A673 (cell line): ENCODE results near the gene ACCS. TPM values are rescaled to one million over a fixed set of nuclear protein-coding genes. Genes with fewer than 3 reads are reported as not detected.
A peak's percentile ranks its signal among the peaks of the same experiment; 100 is the strongest.

ENCODE experiments used
- BruUV-seq: library from RNA; stranded (reverse); fragments of 400-500 nt; replicated peaks from 2 replicates; lab custom pipeline; 2021; lab: Mats Ljungman, UMichigan
- CTCF ChIA-PET: fragments of 300-600 bp; sonication (Branson Sonifier 250); formaldehyde crosslinking; loops from one replicate; lab custom pipeline; 2022; ENCODE audit warnings: antibody characterized with exemption; lab: Charles Lee
- POLR2A ChIA-PET: fragments of 300-600 bp; sonication (Branson Sonifier 250); formaldehyde crosslinking; loops from one replicate; lab custom pipeline; 2022; ENCODE audit warnings: antibody characterized with exemption; ENCODE audit not compliant: low non-redundant PET; lab: Charles Lee
- DNase-seq: peaks from one replicate; pipeline ENCODE4 v3.0.0-alpha.2; 2015; ENCODE audit warnings: low spot score
- H3K27ac ChIP-seq: fragments of 200-600 bp; sonication (generic); 2 replicates; pipeline ENCODE4 v1.5.1; 2016; ENCODE audit warnings: mixed run types, low read depth, mild to moderate bottlenecking, mixed read lengths, antibody characterized with exemption, low read length; ENCODE audit not compliant: poor library complexity, severe bottlenecking
- H3K27me3 ChIP-seq: fragments of 200-600 bp; sonication (generic); replicated peaks from 2 replicates; pipeline ENCODE4 v1.6.1; 2017; ENCODE audit warnings: mixed run types, low read depth, mild to moderate bottlenecking, mixed read lengths, antibody characterized with exemption, low read length; ENCODE audit not compliant: insufficient read depth, poor library complexity
- H3K36me3 ChIP-seq: fragments of 200-600 bp; sonication (generic); 2 replicates; pipeline ENCODE4 v1.6.1; 2016; ENCODE audit warnings: mixed run types, mild to moderate bottlenecking, mixed read lengths, antibody characterized with exemption, low read length; ENCODE audit not compliant: insufficient read depth, poor library complexity, severe bottlenecking
- H3K4me1 ChIP-seq: fragments of 200-600 bp; sonication (generic); 2 replicates; pipeline ENCODE4 v1.6.1; 2017; ENCODE audit warnings: mixed run types, mild to moderate bottlenecking, mixed read lengths, antibody characterized with exemption, low read length; ENCODE audit not compliant: insufficient read depth, poor library complexity, severe bottlenecking
- H3K4me3 ChIP-seq: fragments of 200-600 bp; sonication (generic); 2 replicates; pipeline ENCODE4 v1.5.1; 2016; ENCODE audit warnings: low read depth, mixed run types, mild to moderate bottlenecking, mixed read lengths, low read length; ENCODE audit not compliant: poor library complexity, severe bottlenecking
- H3K9me3 ChIP-seq: fragments of 200-600 bp; sonication (generic); 2 replicates; pipeline ENCODE4 v1.6.1; 2016; ENCODE audit warnings: mixed run types, low read depth, mild to moderate bottlenecking, mixed read lengths, antibody characterized with exemption, low read length; ENCODE audit not compliant: poor library complexity, severe bottlenecking
- EZH2 ChIP-seq: fragments of 200-600 bp; sonication (generic); IDR thresholded peaks from 2 replicates; pipeline ENCODE4 v1.6.1; 2017; ENCODE audit warnings: borderline replicate concordance, low read depth, mild to moderate bottlenecking, mixed read lengths, antibody characterized with exemption, low read length; ENCODE audit not compliant: poor library complexity, severe bottlenecking
- intact Hi-C: fragments of 100-400 bp; cut with micrococcal nuclease; formaldehyde crosslinking; loops from one replicate; pipeline ENCODE4 v1.10.0; 2022; ENCODE audit not compliant: unreplicated experiment
- total RNA-seq: library from RNA; stranded (reverse); gene quantifications from 2 replicates; pipeline ENCODE4 v1.2.3, GENCODE V29; 2021
- TF ChIP-seq, protein P1 (sequence below): fragments of 300-800, 200-600 bp; sonication (generic); conservative IDR thresholded peaks from 2 replicates; pipeline ENCODE4 v1.5.1; 2017; ENCODE audit warnings: low read depth, mild to moderate bottlenecking, antibody characterized with exemption, low read length, moderate library complexity, mixed read lengths

Gene ACCS
- total RNA-seq, 1 experiment from 2014 or later = 28.4 TPM

DNA sequence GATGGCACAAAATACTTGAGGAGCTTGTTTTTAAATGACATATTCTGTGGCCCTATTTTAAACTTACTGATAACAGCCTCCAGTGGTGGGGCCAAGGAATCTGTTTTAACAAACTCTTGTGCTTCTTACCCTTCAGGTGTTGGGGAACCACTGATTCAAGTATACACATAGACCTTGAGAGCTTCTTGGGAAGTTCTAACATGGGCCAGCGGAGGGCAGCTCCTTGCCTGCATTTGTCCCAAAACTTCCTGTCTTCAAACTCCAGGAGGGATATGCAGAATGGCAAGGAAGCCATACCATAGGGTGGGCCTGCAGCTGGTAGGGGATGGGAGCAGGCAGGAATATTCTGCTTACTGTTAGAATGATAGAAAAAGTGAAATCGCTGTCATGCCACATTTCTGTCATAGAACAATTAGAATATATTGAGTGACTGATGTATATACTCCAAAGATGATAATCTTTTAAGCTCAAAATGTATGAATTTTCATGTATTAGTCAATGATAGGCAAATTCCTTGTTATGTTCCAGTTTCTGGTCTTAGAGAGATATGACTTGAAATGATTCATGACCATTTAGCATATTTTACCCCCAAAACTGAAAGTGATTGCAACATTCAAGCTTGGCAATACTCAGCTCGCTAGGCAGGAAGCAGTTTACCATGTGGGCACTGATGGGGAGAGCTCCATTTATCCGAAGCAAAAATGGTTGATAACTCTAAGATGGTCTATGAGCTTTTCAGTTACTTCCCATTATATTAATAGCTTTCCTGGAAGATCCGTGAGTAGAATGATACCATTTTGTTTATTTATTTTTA lies 38.6 kb downstream of the ACCS start:
- Histone ChIP-seq H3K36me3 (peaks cover 24% of the 10 kb centered on the region), H3K27me3 (no peaks in the 10 kb centered on the region), H3K9me3 (no peaks in the 10 kb centered on the region), H3K4me1 (peaks cover 2% of the 10 kb centered on the region), H3K4me3 (no peak overlapping the region), H3K27ac (no peak overlapping the region)
- BruUV-seq = no TSS peak
- ChIA-PET POLR2A (no interaction called here), CTCF (interaction anchor here (0.9 to 3.1 kb wide), 6 partner anchors 10 to 512 kb away, joined by 3 to 50 read pairs (median 6); partner anchors contain the start of genes ACCS and EXT2)
- intact Hi-C loops = no loop called here
- TF ChIP-seq, protein P1, sequence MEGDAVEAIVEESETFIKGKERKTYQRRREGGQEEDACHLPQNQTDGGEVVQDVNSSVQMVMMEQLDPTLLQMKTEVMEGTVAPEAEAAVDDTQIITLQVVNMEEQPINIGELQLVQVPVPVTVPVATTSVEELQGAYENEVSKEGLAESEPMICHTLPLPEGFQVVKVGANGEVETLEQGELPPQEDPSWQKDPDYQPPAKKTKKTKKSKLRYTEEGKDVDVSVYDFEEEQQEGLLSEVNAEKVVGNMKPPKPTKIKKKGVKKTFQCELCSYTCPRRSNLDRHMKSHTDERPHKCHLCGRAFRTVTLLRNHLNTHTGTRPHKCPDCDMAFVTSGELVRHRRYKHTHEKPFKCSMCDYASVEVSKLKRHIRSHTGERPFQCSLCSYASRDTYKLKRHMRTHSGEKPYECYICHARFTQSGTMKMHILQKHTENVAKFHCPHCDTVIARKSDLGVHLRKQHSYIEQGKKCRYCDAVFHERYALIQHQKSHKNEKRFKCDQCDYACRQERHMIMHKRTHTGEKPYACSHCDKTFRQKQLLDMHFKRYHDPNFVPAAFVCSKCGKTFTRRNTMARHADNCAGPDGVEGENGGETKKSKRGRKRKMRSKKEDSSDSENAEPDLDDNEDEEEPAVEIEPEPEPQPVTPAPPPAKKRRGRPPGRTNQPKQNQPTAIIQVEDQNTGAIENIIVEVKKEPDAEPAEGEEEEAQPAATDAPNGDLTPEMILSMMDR = peak; percentile 56; the same call in 1 of the 2 replicates
- no peak for TF ChIP-seq EZH2
- DNase-seq = peak; percentile 74

DNA sequence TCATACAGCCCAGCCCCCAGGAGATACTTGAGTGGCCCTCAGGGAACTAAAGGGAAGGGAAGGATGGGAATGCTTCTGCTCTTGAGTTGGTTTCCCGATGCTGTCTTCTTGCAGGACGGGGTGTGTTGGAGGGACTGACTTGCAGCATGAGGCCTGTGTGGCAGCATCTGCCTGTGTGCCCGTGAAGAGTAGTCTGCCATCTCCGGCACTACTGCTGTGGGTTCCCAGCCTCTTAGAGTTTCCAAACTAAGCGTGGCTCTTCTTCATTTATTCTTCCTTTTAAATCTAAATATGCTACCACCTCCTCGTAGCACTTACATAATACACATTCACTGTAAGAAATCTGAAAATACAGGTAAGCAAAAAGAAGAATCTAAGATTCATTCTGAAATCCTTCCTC lies 42.2 kb downstream of the ACCS start:
- intact Hi-C loops = no loop called here
- no peak overlapping the region for H3K4me3 ChIP-seq
- H3K4me1 ChIP-seq = peaks cover 32% of the 10 kb centered on the region
- no peaks in the 10 kb centered on the region for H3K9me3 ChIP-seq
- BruUV-seq = no TSS peak
- no peak for TF ChIP-seq EZH2
- TF ChIP-seq, protein P1 = no peak
- no peaks in the 10 kb centered on the region for H3K27me3 ChIP-seq
- ChIA-PET CTCF (no interaction called here), POLR2A (no interaction called here)
- no peak overlapping the region for H3K27ac ChIP-seq
- peaks cover 42% of the 10 kb centered on the region for H3K36me3 ChIP-seq
- DNase-seq = no peak

DNA sequence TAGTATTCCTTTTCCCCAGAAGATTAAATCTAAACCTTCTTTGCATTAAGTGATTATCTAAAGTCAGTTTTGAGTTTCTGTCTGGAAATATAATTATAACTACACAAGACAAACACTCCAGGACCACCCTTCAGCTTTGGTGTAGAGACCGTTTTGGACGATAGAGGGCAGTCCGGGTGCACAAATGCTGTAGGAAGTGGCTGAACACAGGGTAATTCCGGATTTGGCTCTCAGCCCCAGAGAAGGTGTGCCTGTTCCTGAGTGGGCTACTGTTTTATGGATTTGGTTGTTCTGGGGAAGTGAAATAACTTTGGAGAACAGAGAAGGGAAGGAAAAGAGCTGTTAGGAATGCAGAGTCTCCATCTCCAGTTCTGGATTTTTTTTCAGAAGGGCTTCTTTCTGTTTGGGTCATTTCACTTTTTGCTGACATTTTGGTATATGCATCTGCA lies 44.2 kb downstream of the ACCS start:
- BruUV-seq = no TSS peak
- ChIA-PET POLR2A (no interaction called here), CTCF (interaction anchor here (0.7 to 1.3 kb wide), 3 partner anchors 10 to 507 kb away, joined by 4 to 14 read pairs (median 4); no protein-coding TSS in a partner anchor)
- Histone ChIP-seq H3K36me3 (peaks cover 55% of the 10 kb centered on the region), H3K4me1 (peaks cover 32% of the 10 kb centered on the region), H3K9me3 (no peaks in the 10 kb centered on the region), H3K27ac (no peak overlapping the region), H3K27me3 (no peaks in the 10 kb centered on the region), H3K4me3 (no peak overlapping the region)
- peak; percentile 90 for DNase-seq
- intact Hi-C loops = loop anchor here (1.0 kb wide), 2 partner anchors 428 to 507 kb away; no protein-coding TSS in a partner anchor
- TF ChIP-seq, protein P1 = peak; percentile 100
- TF ChIP-seq EZH2 = no peak
